HUES48 (cell line): ENCODE measurements around the gene RAPGEF1.

Experiments
- H3K27ac ChIP-seq: one replicate; pipeline ENCODE4 v1.7.0; 2013; ENCODE audit warnings: low read depth, low read length, inconsistent platforms
- H3K27me3 ChIP-seq: 2 replicates; pipeline ENCODE4 v1.6.1; 2013; ENCODE audit warnings: mild to moderate bottlenecking, low read length; ENCODE audit not compliant: control insufficient read depth, insufficient read depth
- H3K36me3 ChIP-seq: 2 replicates; pipeline ENCODE4 v1.6.1; 2013; ENCODE audit warnings: low read length; ENCODE audit not compliant: control insufficient read depth, insufficient read depth
- H3K4me1 ChIP-seq: 2 replicates; pipeline ENCODE4 v1.6.1; 2013; ENCODE audit warnings: mild to moderate bottlenecking, low read length; ENCODE audit not compliant: control insufficient read depth, insufficient read depth
- H3K4me3 ChIP-seq: 2 replicates; pipeline ENCODE4 v1.5.1; 2013; ENCODE audit warnings: mild to moderate bottlenecking, low read depth, low read length
- H3K9ac ChIP-seq: 2 replicates; pipeline ENCODE4 v1.6.1; 2013; ENCODE audit warnings: mild to moderate bottlenecking, low read depth, low read length, moderate library complexity
- H3K9me3 ChIP-seq: 2 replicates; pipeline ENCODE4 v1.6.1; 2013; ENCODE audit warnings: low read length; ENCODE audit not compliant: control insufficient read depth, insufficient read depth

The RAPGEF1 gene

DNA sequence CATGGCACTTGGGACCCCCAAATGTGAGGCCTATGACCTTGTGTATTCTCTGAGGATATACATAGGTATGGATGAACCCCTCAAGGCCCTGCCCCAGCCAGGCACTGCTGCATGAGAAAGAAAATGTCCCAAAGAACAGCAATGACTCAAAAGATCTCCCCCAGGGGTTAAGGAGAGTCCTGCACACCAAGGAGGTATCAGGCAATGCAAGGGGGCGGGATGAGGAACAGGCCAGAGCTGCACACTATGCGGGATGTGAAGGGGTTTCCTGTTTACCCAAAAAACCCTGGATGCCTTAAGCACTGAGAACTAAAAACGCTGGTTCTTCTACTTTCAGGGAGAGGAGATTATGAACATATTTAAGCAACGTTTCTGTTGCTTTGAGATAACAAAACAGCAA is 3.4 kb downstream of the RAPGEF1 start:
- peaks cover 48% of the 10 kb centered on the region for H3K4me1 ChIP-seq
- H3K27me3 ChIP-seq, result no peaks in the 10 kb centered on the region
- no peak overlapping the region for H3K4me3 ChIP-seq
- peaks cover 11% of the 10 kb centered on the region; the same call in 1 of the 2 replicates for H3K36me3 ChIP-seq
- H3K9me3 ChIP-seq, result no peaks in the 10 kb centered on the region
- no peak overlapping the region for H3K27ac ChIP-seq
- H3K9ac ChIP-seq, result no peak overlapping the region

DNA sequence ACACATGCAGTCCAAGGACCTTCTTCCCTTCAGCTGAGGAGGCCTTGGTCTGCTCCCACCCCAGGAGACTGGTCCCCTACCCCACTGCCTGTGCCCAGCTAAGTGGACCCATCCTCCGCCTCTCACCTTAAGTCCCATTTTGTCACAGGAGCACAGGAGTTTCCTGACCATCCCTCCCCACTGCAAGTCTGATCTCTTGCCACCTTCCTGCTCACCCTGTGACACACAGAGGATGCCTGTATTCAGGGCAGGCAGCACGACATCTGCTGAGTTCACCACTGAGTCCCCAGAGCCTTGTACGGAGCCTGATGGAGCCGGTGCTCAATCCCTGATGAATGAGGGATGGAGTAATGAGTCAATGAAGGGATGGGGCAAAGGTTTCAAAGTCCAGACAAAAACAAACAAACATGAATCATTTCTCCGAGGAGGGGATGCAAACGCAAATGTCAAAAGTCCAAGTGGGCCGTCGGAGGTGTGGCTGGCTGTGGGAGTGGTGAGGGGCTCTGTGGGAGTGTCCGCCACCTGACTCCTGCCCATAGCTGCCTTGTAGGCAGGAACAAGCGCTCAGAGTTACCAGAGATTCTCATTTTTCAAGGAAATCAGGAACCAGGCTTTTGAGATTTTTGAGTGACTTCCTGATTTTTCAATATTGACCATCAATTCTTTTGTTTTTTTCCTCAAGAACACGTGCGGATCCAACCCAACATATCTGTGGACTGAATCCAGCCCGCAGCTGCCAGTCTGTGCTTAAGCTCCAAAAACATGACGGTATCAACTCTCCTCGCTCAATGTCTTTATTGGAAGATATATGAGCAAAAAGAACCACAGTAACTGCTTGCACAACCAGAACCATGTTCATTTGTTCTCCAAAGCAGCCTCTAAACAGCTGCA is 4.4 kb downstream of the RAPGEF1 start:
- H3K4me1 ChIP-seq, result peaks cover 52% of the 10 kb centered on the region
- H3K27me3 ChIP-seq, result no peaks in the 10 kb centered on the region
- no peak overlapping the region for H3K4me3 ChIP-seq
- H3K27ac ChIP-seq, result no peak overlapping the region
- no peaks in the 10 kb centered on the region for H3K9me3 ChIP-seq
- H3K9ac ChIP-seq, result no peak overlapping the region
- peaks cover 11% of the 10 kb centered on the region; the same call in 1 of the 2 replicates for H3K36me3 ChIP-seq

DNA sequence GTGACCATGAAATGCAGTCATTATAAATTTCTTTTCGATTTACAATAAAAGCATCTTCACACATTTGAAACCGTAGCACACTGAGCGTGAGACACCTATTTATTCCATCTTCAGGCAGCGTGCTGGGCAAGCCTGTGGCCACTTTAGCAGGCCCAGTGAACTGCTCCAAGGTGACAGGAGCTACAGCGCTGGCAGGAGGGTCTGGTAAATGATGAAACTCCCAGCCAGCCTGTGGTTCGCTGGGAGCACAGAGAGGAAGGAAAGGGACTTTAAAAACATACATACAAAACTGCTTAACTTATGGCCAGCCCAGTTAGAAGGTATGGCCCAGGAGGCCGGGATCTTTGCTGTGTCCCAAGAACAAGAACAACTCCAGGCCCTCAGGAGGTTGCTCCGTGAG is 5.1 kb downstream of the RAPGEF1 start:
- H3K4me3 ChIP-seq, result no peak overlapping the region
- no peaks in the 10 kb centered on the region for H3K9me3 ChIP-seq
- H3K36me3 ChIP-seq, result peaks cover 11% of the 10 kb centered on the region; the same call in 1 of the 2 replicates
- H3K27me3 ChIP-seq, result no peaks in the 10 kb centered on the region
- H3K9ac ChIP-seq, result no peak overlapping the region
- H3K27ac ChIP-seq, result no peak overlapping the region
- H3K4me1 ChIP-seq, result peaks cover 52% of the 10 kb centered on the region

DNA sequence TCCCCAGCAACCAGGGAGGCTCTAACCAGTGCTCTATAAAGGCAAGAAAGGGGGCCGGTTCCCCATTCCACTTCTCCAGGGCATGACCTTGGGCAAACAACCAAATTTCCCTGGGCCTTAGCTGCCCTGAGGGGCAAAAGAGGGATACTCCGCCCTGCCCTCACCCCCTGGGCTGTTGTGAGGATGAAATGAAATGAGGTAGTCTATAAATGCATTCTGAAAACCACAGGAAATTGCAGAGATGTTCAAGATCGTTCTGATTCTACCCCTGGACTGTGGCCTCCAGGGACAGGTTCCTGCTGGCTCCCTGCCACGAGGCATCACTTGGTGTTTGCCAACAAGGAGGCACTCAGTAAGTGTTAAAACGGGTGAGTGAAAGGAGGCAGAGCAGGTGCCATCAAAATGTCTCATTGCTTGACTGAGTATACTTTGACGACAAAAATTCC is 5.7 kb downstream of the RAPGEF1 start:
- Histone ChIP-seq H3K27me3 (no peaks in the 10 kb centered on the region), H3K36me3 (peaks cover 11% of the 10 kb centered on the region; the same call in 1 of the 2 replicates), H3K9me3 (no peaks in the 10 kb centered on the region), H3K4me3 (no peak overlapping the region), H3K9ac (no peak overlapping the region), H3K4me1 (peaks cover 52% of the 10 kb centered on the region), H3K27ac (peak overlapping the region; percentile 59)

DNA sequence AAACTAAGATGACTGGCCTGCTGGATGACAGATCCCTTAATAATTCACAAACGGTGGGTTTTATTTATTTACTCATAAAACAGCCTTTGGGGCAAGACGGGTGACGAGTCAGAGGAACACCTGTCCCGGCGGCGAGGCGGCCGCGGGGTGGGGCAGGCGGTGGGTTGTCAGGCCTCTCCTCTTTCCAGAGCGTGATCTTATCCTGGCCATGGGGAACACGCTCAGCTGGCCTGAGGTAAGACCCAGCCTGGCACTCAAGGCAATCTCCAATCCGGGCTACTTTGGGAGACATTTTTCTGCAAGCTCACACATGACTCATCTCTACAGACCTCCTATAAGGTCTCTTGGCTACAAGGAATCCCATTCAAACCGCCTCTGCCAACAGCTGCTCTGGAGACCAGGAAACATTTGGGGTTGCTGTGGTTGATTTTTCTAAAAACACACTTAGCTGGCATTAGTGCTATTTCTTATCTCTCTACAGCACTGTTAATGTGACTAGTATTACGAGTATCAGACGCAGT is 6.3 kb downstream of the RAPGEF1 start:
- H3K36me3 ChIP-seq, result peaks cover 11% of the 10 kb centered on the region; the same call in 1 of the 2 replicates
- H3K27me3 ChIP-seq, result no peaks in the 10 kb centered on the region
- peak overlapping the region; percentile 59 for H3K27ac ChIP-seq
- peaks cover 55% of the 10 kb centered on the region for H3K4me1 ChIP-seq
- H3K9ac ChIP-seq, result no peak overlapping the region
- H3K4me3 ChIP-seq, result no peak overlapping the region
- H3K9me3 ChIP-seq, result no peaks in the 10 kb centered on the region

GRCh38 chr9:131732636-131733289 is 7.1 kb downstream of the RAPGEF1 start:
- Histone ChIP-seq H3K4me3 (no peak overlapping the region), H3K9ac (no peak overlapping the region), H3K9me3 (no peaks in the 10 kb centered on the region), H3K36me3 (peaks cover 11% of the 10 kb centered on the region; the same call in 1 of the 2 replicates), H3K4me1 (peaks cover 60% of the 10 kb centered on the region), H3K27ac (no peak overlapping the region), H3K27me3 (no peaks in the 10 kb centered on the region)

DNA sequence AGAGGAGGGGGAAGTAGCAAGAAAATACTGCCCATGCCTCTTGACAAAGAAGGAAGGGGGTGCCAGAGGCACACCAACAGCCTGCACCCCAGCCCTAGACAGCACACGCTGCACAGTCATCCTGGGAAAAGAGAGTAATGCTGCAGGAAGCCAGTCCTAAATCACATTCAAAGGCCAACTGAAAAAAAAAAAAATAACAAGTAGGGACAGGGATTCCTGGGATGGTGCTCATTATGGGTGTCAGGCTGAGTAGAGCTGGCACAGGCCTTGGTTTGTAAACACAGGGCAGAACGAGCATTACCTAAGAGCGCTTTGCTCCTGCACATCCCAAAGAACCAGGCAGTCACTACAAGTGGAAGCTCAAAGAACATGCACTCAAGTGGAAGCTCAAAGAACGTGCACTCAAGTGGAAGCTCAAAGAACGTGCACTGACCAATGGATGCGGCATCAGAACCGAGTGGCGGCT is 7.8 kb downstream of the RAPGEF1 start:
- no peak overlapping the region for H3K4me3 ChIP-seq
- no peak overlapping the region for H3K9ac ChIP-seq
- H3K4me1 ChIP-seq, result peaks cover 63% of the 10 kb centered on the region
- no peak overlapping the region for H3K27ac ChIP-seq
- no peaks in the 10 kb centered on the region for H3K27me3 ChIP-seq
- no peaks in the 10 kb centered on the region for H3K9me3 ChIP-seq
- peaks cover 11% of the 10 kb centered on the region; the same call in 1 of the 2 replicates for H3K36me3 ChIP-seq

GRCh38 chr9:131731644-131732043 is 8.2 kb downstream of the RAPGEF1 start:
- peak overlapping the region; percentile 18 for H3K27ac ChIP-seq
- peaks cover 59% of the 10 kb centered on the region for H3K4me1 ChIP-seq
- H3K4me3 ChIP-seq, result no peak overlapping the region
- H3K9ac ChIP-seq, result no peak overlapping the region
- peaks cover 11% of the 10 kb centered on the region; the same call in 1 of the 2 replicates for H3K36me3 ChIP-seq
- no peaks in the 10 kb centered on the region for H3K27me3 ChIP-seq
- H3K9me3 ChIP-seq, result no peaks in the 10 kb centered on the region

DNA sequence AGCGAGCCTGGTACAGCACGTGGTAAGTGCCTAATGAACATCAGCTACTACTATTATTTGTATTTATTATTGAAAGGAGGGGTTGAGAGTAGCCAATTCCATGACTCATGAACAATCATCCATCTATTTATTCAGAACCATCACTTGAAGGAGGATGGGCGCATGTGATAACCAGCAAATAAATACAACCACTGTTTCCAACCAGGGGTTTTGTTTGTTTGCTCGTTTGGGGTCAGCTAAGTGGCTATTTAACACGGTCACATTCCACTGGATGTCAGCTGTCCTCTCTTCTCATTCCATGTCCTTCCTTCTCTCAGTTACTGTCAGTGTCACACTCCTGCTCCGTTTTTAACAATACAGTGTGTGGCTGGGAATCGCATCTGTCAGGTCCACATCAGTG is 8.6 kb downstream of the RAPGEF1 start:
- H3K9ac ChIP-seq, result no peak overlapping the region
- no peak overlapping the region for H3K4me3 ChIP-seq
- peaks cover 11% of the 10 kb centered on the region; the same call in 1 of the 2 replicates for H3K36me3 ChIP-seq
- H3K27me3 ChIP-seq, result no peaks in the 10 kb centered on the region
- no peaks in the 10 kb centered on the region for H3K9me3 ChIP-seq
- peak overlapping the region; percentile 18 for H3K27ac ChIP-seq
- H3K4me1 ChIP-seq, result peaks cover 55% of the 10 kb centered on the region

GRCh38 chr9:131728961-131729360 is 10.9 kb downstream of the RAPGEF1 start:
- no peaks in the 10 kb centered on the region for H3K36me3 ChIP-seq
- peak overlapping the region; percentile 43 for H3K27ac ChIP-seq
- H3K4me1 ChIP-seq, result peaks cover 46% of the 10 kb centered on the region
- H3K27me3 ChIP-seq, result no peaks in the 10 kb centered on the region
- no peaks in the 10 kb centered on the region for H3K9me3 ChIP-seq
- H3K4me3 ChIP-seq, result no peak overlapping the region
- no peak overlapping the region for H3K9ac ChIP-seq

DNA sequence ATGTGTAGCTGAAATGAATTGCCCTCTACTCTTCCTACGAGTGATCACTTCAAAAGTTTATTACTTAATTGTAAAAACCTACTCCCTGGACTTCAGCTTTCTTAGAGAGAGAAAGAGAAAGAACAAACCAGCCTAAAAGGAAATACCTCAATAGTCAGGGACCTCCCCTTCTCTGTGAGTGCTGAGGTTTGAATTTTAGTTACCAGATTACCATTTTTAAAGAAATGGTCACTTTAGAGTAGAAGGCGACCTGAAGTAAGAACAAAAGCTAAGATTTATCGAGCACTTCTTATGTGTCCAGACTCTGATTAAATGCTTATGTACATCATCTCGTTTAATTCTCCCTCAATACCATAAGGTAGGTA is 11.3 kb downstream of the RAPGEF1 start:
- Histone ChIP-seq H3K27ac (peak overlapping the region; percentile 43), H3K27me3 (no peaks in the 10 kb centered on the region), H3K9ac (no peak overlapping the region), H3K9me3 (no peaks in the 10 kb centered on the region), H3K4me1 (peaks cover 42% of the 10 kb centered on the region), H3K4me3 (no peak overlapping the region), H3K36me3 (no peaks in the 10 kb centered on the region)
